NCI-H2196 treated with DMSO at 0.1 percent for 48 hours (cell line): Measurements from ENCODE around the gene DUSP15.

Experiments used
- DNase-seq: peaks from one replicate; lab custom pipeline; 2025; ENCODE audit not compliant: unreplicated experiment; lab: John Stamatoyannopoulos, UW

Gene DUSP15

DNA sequence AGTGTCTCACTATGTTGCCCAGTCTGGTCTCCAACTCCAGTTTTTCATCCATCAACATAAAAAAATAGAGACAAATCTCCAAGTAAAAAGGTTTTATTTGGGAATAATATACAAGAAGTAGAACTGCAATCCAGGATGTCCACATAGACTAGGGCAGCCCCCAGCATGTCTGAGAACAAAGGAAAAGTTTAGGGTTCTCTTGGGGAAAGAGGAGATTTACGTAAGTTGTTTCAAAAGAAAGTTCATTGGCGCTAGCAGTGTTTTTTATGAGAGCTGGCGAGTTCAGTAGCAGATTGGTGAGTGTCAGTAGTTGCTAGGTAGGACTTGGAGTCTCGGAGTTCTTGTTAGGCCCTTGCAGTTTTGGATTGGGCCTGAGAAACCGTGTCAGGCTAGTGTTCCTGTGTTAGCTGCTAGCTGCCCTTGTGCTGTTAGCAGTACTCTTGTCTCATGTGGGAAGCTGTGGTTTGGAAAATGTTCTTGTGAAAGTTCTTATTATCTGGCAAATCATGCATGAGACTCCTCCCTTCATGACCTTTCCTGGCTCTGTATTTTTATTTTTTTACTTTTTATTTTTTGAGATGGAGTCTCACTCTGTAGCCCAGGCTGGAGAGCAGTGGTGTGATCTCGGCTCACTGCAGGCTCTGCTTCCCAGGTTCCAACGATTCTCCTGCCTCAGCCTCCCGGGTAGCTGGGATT, 24.8 kb upstream of the DUSP15 start:
- no peak for DNase-seq

DNA sequence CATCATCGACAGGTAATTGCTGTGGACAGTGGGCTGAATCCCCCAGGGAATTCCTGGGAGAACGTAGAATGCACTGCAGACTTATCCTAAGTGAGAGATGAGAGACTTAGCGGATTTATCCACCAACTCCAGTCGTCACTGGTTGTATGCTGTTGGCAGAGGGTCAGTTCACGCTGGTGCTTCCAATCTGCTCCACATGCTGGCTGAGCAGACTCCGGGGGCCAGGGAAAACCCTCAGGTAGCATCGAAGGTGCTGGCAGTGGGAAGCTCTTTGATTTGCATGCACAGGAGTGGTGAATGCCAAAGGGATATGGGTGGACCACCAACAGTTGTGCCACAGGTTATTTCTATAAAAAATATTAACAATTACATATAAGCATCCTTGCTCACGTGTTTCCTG, 20.3 kb upstream of the DUSP15 start:
- DNase-seq: no peak

DNA sequence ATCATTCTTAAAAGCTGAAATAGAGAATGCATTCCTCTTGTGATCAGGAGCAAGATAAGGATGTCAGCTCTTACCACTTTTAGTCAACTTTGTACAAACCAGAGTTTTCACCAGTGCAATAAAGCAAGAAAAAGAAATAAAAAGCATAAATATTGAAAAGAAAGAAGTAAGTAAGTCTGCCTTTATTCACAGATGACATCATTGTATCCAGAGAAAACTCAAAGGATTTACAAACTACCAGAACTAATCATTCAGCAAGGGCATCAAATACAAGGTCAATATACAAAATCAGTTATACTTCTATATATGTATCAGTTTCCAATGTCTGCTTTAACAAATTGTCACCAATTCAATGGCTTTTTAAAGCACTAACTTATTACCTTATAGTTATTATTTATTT, 13.5 kb upstream of the DUSP15 start:
- DNase-seq: no peak

DNA sequence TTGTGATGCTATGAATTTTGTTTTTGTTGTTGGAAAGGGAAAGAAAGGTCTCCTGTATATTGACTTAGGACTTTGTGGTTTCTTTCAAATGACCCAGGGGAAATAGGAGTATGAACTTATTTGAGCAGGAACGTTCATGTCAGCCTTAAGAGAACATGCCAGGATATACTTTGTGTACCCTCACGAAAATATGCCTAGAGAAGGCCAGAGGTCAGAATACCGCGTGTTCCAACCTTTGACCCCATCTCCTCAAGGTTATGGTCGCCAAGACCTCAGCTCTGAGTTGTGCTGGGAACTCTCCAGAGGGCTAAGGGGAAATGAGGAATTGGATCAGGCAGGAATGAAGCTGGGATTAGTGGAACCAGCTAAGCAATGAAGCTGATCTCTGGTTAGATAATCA, 11.6 kb upstream of the DUSP15 start:
- no peak for DNase-seq

DNA sequence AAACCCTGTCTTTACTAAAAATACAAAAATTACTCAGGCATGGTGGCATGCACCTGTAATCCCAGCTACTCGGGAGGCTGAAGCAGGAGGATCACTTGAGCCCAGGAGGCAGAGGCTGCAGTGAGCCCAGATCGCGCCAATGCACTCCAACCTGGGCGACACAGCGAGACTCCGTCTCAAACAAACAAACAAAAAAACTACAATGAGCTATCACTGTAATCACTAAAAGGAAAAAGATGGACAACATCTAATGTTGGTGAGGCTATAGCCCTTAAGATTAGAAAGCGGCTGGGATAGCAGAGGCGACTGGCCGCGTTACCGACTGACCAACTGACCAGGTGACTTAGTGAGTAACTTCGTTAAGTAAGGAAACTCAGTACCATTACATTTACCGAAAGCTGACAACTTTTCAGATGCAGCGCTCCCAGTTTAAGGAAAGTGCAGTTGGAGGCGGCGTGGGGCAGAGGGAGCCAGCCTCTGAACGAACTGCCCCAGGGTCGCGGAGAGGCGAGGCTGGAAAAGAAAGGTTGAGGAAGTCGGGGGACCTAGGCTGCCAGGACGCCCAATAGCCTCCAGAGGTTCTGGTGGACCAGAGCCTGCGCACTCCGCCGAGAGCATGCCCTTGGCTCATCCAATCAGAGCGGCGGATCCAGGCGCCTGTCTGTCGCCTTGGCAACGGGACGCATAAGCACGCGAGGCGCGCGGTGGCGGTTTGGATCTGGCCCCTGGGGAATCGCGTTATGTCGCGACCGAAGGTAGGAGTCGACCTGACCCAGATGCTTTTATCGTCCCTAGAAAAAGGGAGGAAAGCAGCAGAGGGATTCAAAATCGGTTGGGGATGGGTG, 9.0 kb upstream of the DUSP15 start:
- DNase-seq: peak; percentile 90

DNA sequence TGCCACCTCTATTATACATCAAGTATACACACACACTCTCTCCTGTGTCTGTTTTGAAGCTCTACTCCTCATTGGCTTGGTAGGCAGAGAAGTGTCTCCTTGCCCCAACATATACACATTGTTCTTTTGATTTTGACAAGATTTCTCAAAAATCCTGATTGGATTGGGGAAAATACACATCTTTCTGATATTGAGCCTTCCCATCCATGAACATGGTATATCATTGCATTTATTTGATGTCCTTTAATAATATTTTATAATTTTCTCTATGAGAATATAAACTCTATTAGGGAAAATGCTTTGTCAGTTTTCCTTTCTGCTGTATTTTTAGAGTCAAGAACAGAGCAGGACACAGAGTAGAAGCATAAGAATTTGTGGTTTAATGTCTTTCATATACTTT, 7.4 kb upstream of the DUSP15 start:
- DNase-seq: no peak

DNA sequence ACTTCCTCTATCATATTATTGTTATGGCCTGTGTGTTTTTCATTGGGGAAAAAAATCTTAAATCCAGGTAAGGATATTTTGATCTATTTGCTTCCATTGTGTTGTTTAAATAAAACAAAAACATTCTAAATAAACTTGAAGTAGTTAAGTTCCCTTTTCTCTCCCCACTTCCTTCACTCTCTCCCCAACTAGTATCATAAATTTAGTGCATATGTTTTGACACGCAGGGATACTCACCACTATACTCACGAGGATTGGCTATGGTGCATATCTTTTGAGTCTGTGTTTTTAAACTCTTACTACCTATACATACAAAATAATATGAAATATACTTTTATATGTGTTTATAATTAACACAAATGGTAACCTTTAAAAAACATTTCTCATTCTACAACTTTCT, 5.3 kb upstream of the DUSP15 start:
- DNase-seq: no peak

DNA sequence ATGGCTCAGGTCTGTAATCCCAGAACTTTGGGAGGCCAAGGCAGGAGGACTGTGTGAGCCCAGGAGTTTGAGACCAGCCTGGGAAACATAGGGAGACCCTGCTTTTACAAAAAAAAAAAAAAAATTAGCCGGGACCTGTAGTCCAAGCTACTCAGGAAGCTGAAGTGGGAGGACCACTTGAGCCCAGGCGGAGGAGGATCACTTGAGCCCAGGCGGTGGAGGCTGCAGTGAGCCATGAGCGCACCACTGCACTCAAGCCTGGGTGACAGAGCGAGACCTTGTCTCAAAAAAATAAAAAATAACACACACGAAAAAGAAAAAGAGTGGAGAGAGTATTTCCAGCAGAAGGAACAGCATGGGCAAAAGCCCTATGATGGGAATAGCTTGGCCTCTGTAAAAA, 2.1 kb upstream of the DUSP15 start:
- DNase-seq: no peak

DNA sequence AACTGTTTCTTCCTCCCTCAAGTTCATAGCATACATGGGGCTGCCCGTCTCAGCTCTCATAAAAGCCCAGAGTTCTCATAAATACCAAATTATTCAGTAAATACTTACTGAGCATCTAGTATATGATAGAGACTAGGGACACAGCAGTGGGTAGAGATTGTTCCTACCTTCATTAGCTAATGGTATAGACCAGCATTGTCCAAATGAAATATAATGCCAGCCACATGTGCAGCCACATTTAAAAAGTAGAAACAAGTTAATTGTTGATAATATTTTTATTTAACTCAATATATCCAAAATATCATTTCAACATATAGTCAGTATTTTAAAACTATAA, 1.3 kb upstream of the DUSP15 start:
- DNase-seq: no peak

DNA sequence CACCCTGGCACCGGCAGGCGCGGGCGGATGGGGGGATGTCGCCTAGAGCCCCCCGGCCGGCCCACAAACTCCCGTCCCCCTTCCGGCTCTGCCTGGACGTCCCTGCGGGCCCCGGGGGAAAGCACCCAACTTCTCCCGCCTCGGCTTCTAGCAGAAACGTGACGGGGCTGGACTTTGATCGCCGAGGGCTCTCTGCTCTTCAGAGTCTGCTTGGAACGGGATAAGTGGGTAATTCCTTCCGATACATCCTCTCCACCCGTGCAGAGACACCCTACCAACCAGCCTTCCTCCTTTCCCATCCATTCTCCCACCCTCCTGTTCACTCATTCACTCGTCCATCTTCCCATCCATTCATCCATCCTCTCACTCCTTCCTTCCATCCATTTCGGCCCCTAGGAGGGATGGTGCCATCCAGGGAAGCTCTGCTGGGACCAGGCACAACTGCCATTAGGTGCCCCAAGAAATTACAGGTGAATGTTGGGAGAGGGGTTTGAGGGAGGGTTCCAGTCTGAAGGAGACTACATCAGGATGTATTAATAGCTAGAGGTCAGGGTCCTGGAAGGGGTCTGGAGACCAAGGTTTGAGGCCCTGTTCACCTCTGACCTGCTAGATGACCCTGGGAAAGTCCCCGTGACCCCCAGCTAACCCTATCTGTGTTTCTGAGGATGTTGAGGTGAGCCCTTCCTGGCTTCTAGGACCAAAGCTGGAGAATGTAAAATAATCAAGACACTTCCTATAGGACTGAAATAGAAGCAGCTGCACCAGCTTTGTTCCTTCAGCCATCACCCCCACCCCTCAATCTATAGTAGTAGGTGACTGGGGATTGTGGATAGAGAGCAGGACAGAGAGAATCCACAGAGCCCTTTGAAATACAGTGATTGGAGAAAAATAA, 645 bp upstream of the DUSP15 start:
- DNase-seq: no peak

DNA sequence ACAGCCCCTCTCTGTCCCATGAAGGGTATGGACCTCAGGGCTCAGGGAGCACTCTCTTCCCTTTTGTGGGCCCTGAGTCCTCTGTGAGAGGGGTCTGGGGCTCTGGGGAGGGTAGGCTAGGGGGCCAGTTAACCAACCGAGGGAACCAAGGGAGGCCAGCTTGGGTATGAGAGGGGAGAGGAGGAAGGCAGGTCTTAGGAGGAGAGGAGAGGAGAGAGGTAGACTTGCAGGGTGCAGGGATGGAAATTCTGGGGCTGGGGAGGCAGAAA, 720 bp downstream of the DUSP15 start:
- DNase-seq: no peak

DNA sequence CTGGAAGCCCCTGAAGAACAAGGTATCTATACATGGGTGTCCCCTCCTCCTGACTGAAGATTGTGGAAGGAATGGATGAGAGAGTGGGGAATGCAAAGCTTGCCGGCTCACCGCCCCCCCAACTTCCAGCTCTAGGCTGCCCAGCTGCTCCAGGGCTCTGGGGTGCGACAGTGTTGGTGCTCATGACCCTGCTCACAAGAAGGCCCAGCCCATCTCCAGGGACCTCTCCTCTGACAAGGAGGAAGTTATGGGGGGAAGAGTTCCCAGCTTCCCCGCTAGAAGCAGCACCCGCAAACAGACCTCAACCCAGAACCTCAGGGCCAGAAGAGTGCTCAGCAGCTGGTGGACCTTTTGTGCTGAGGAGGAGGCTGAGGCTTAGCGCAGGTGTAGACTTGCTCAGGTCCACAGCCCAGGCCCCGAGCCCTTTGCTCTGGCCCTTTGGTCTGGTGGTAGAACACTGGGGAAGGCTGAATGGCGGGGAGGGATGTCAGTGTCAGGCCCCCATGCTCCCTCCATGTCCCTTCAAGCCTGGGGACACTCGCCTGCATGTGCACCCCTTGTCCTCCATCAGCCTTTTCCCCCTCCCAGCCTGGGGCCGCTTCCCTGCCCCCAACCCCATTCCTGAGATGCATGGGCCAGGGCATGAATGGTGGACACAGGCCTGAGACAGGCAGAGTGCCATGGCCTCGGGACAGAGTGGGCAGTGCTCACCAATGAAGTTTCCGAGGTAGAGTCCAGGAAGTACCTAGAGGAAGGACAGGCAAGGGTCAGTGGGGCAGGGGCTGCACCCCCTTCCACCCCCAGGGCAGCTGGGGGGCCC, 1.3 kb downstream of the DUSP15 start:
- no peak for DNase-seq

DNA sequence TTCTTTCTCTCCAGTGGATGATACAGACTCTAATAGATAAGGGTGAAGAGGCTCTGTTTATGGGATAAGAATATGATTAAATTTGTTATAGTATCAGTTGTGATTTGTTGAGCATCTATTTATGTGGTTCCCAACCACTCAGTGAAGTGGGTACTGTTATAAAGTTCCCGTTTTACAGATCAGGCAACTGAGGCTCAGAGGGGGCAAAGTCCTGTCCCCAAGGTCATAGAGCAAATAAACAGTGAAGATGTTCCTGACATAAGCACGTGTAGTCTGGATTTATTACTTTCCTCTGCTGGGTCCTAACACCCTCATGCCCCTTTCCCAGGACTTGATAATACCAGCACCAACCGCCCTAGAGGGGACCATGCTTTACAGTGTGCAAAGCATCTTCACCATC, 4.1 kb downstream of the DUSP15 start:
- DNase-seq: no peak

DNA sequence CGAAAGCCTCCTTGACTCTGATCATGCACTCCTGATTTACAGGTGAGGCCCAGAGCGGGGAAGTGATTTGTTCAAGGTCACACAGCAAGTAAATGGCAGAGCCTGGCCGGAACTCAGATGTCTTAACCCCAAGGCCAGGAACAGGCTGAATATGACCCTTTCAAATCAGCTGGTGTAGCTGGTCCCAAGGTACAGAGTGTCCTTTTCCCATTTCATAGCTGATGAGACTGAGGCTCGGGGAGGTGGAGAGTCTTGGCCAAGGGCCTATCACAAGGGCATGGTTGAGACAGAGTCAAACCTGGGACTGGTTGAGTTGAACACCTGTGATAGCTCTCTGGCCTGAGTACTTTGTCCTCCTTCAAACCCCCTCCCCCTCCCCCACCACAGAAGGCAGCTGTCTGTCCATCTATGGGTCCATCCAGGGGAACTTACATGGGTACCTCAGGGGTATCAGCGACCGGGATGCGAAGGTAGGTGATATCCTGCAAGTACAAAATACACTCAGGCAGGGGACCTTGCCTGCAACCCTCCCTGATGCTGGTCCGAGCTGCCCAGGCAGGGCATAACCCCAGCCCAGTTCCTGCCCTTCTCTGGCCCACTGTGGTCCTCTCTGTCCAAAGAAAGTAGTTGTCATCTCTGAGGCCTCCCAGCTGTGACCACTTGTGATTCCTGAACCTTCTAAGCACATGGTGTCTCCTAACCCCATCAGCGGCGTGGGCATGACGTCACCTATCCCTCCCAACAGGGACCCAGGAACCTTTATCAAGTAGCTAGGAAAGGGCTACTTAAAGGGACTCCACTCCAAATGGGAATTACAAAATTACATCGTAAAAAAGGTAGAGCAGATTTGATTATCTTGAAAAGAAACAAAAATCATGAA, 5.6 kb downstream of the DUSP15 start:
- DNase-seq: no peak

DNA sequence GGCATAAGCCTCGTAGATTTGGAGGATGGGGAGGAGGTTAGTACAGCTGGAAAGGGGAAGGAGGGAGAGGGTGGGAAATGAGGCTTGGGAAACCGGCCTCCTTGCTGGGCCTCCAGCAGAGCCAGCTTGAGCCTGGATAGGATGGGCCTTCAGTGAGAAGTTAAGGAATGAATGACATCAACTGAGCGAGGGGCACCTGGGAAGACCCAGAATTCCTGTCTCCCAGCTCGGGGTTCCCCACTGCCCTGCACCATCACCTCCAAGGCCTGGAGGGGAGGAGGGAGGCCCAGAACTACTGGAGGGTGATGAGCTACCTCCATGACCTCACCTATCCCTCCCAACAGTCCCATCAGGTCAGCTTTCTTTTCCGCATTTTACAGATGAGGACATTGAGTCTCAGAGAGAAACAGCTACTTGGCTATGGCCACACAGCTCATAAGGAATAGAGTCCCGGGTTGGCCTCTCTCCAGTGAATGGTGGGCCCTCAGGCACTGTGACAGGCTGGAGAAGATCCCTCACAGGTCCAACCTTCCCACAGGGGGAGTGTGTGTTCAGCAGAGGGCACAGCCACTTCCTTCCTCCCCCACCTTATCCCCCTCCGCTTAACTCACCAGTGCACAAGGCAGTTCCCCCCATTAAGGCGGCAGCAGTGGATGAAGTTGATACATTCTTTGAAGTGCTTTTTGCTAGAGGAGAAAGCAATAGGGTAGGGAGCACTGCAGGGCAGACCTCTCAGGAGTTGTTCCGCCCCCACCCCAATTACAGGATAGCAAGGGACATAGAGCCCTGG, 6.8 kb downstream of the DUSP15 start:
- no peak for DNase-seq

DNA sequence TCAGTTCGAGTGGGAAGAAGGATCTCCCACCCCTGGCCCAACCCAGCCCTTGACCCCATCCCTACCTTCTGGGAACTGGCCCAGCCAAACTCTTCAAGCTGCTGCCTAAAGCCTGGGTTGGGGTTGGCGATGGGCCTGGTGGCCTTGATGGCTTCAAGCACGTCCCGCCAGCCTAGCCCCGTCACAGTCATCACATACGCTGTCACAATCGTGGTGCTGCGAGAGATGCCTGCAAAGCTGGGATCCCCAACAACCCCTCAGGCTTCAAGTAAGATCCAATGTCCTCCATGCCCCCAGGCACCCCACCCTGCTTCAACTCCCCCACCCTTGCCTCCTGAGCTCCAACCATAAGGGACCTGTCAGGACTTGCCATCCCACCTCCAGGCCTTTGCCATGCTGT, 7.8 kb downstream of the DUSP15 start:
- no peak for DNase-seq

DNA sequence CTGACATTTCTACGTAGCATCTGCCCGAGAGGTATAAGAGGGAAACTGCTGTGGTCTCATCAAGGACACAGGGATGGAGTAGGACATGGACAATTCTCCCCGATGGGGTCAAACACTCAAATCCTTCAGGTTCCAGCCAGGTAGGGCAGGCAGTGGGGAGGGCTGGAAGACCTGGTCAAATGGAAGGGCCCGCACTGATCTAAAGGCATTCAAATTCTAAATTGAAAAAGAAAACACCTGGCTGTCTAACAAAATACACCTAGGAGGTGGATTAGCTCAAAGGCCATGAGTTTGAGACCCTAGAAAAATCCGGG, 8.2 kb downstream of the DUSP15 start:
- DNase-seq: no peak

DNA sequence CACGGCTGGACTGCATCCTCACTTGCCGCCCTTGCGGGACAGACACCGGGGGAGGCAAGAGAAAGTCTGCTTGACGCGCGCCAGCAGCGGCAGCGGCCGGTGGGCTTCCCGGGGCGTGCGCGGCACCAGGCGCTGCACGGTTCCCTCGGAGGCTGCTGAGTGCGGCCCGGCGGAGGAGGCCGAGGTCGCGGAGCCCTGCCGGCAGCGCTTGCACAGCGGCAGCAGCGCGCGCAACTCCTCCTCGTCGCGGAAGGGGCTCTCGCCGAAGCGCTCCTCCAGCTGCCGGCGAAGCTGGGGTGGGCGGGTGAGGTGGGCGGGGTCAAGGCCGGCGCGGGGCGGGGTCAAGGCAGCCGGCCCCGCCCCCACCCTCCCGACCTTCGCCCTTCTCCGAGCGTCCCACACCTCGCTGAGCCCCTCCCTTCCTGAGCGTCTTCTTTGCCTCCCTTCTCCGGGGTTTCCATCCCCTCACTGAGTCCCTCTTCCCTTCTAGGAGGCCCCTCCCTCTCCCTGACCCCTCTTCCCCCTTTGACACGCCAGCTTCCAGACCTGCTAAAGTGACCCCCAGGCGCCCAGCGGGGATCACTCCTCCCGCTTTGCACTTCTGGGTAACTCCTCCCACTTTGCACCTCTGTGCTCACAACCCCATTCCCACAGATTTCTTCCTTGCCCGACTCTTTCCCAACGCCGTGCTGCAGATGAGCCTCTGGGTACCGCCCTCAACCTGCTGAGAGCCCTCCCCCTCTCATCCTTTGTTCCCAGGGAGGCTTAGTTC, 8.8 kb downstream of the DUSP15 start:
- peak; percentile 74 for DNase-seq

DNA sequence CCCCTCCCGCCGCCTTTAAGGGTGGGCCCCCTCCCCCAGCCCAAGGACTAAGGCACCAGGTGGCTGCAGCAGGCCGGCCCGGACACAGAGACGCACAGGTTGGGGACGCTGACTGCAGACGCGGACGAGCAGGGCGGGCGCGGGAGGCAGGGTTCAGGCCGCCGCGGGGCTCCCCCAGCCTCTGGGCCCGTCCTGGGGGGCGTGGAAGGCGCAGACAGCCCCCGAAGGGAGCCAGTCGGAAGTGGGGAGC, 9.3 kb downstream of the DUSP15 start:
- DNase-seq: no peak
